Calu3 (cell line): ENCODE results near the gene GATA1. TPM values are rescaled to one million over a fixed set of nuclear protein-coding genes. Genes with fewer than 3 reads are reported as not detected.

ENCODE experiments used
- BruUV-seq: library from RNA; stranded (reverse); fragments of 400-500 nt; replicated peaks from 2 replicates; lab custom pipeline; 2021; lab: Mats Ljungman, UMichigan
- CTCF ChIA-PET: fragments of 300-600 bp; sonication (Branson Sonifier 250); formaldehyde crosslinking; loops from one replicate; lab custom pipeline; 2022; ENCODE audit warnings: antibody characterized with exemption; lab: Charles Lee
- DNase-seq: peaks from one replicate; pipeline ENCODE4 v3.0.0; 2022
- H3K27ac Mint-ChIP-seq: one replicate; pipeline ENCODE4 v1.8.0; 2022; ENCODE audit warnings: mixed read lengths; ENCODE audit not compliant: unreplicated experiment
- H3K27me3 Mint-ChIP-seq: one replicate; pipeline ENCODE4 v1.8.0; 2022; ENCODE audit warnings: mixed read lengths; ENCODE audit not compliant: unreplicated experiment
- H3K36me3 Mint-ChIP-seq: one replicate; pipeline ENCODE4 v1.8.0; 2022; ENCODE audit warnings: mild to moderate bottlenecking, moderate library complexity, mixed read lengths; ENCODE audit not compliant: insufficient read depth, unreplicated experiment
- H3K4me1 Mint-ChIP-seq: one replicate; pipeline ENCODE4 v1.8.0; 2022; ENCODE audit warnings: mild to moderate bottlenecking, low read depth, mixed read lengths; ENCODE audit not compliant: unreplicated experiment
- H3K4me3 Mint-ChIP-seq: one replicate; pipeline ENCODE4 v1.8.0; 2022; ENCODE audit warnings: mild to moderate bottlenecking, low read depth, moderate library complexity, mixed read lengths; ENCODE audit not compliant: unreplicated experiment
- H3K9me3 Mint-ChIP-seq: one replicate; pipeline ENCODE4 v1.8.0; 2022; ENCODE audit warnings: low read depth, mixed read lengths; ENCODE audit not compliant: unreplicated experiment
- CTCF ChIP-seq: fragments of 200-600 bp; IDR thresholded peaks from one replicate; pipeline ENCODE4 v1.8.0; 2022; ENCODE audit warnings: antibody characterized with exemption; ENCODE audit not compliant: unreplicated experiment
- intact Hi-C: fragments of 100-400 bp; cut with micrococcal nuclease; formaldehyde crosslinking; loops from one replicate; pipeline ENCODE4 v1.10.0; 2022; ENCODE audit not compliant: unreplicated experiment
- total RNA-seq: library from RNA; stranded (reverse); gene quantifications from 2 replicates; pipeline ENCODE4 v1.2.3, GENCODE V29; 2022

GATA1 gene
- total RNA-seq, 1 experiment from 2014 or later = not detected

GRCh38 chrX:48791063-48791820 lies 4.9 kb downstream of the GATA1 start:
- Mint-ChIP-seq H3K4me1 (peaks cover 23% of the 10 kb centered on the region), H3K36me3 (peaks cover 6% of the 10 kb centered on the region), H3K27me3 (peaks cover 48% of the 10 kb centered on the region), H3K27ac (no peak overlapping the region), H3K4me3 (no peak overlapping the region), H3K9me3 (no peaks in the 10 kb centered on the region)
- no TSS peak for BruUV-seq
- CTCF ChIA-PET = no interaction called here
- intact Hi-C loops = no loop called here
- TF ChIP-seq CTCF = no peak
- DNase-seq = no peak

GRCh38 chrX:48792219-48792618 lies 5.8 kb downstream of the GATA1 start:
- Mint-ChIP-seq H3K4me3 (no peak overlapping the region), H3K9me3 (no peaks in the 10 kb centered on the region), H3K27ac (no peak overlapping the region), H3K27me3 (peaks cover 38% of the 10 kb centered on the region), H3K4me1 (peaks cover 25% of the 10 kb centered on the region), H3K36me3 (peaks cover 6% of the 10 kb centered on the region)
- no peak for TF ChIP-seq CTCF
- CTCF ChIA-PET = no interaction called here
- no TSS peak for BruUV-seq
- intact Hi-C loops = no loop called here
- no peak for DNase-seq

GRCh38 chrX:48793935-48794334 lies 7.5 kb downstream of the GATA1 start:
- peaks cover 21% of the 10 kb centered on the region for H3K27me3 Mint-ChIP-seq
- no peak overlapping the region for H3K27ac Mint-ChIP-seq
- peaks cover 25% of the 10 kb centered on the region for H3K4me1 Mint-ChIP-seq
- no peak for TF ChIP-seq CTCF
- BruUV-seq = no TSS peak
- DNase-seq = no peak
- CTCF ChIA-PET = no interaction called here
- H3K9me3 Mint-ChIP-seq = no peaks in the 10 kb centered on the region
- peak overlapping the region; percentile 40 for H3K4me3 Mint-ChIP-seq
- H3K36me3 Mint-ChIP-seq = peaks cover 6% of the 10 kb centered on the region
- intact Hi-C loops = no loop called here

- CTCF ChIA-PET = no interaction called here
- Mint-ChIP-seq H3K27ac (peak overlapping the region; percentile 46), H3K4me3 (peak overlapping the region; percentile 40), H3K4me1 (peaks cover 25% of the 10 kb centered on the region), H3K27me3 (peaks cover 16% of the 10 kb centered on the region), H3K36me3 (peaks cover 6% of the 10 kb centered on the region), H3K9me3 (no peaks in the 10 kb centered on the region)
- intact Hi-C loops = no loop called here
- TF ChIP-seq CTCF = no peak
- no peak for DNase-seq
- BruUV-seq = no TSS peak
These were observed 8.0 kb downstream of the GATA1 start for GRCh38 chrX:48794340-48794910.
